Spleen (tissue), 11 donors: ENCODE data around the gene SLC6A7. TPM values are rescaled to one million over a fixed set of nuclear protein-coding genes. Genes with fewer than 3 reads are reported as not detected.

ENCODE experiments used
- DNase-seq: peaks from one replicate; pipeline ENCODE4 v3.0.0-alpha.2; 2020
- H3K27ac ChIP-seq, 8 donors: fragments of 200-600 bp; sonication (generic) in 7 of 8; 1 replicate in 4 of 8; 2 replicates in 4 of 8; pipeline versions ENCODE4 v1.5.0 to v1.8.0; 2016 to 2021; ENCODE audit warnings: inconsistent platforms in 4 of 8, mild to moderate bottlenecking in 4 of 8, moderate library complexity in 1 of 8
- H3K27me3 ChIP-seq, 7 donors: fragments of 200-600 bp; sonication (generic) in 6 of 7; replicated peaks in 1 of 7; 1 replicate in 4 of 7; 2 replicates in 3 of 7; pipeline versions ENCODE4 v1.5.0 to v1.8.0; 2016 to 2021; ENCODE audit warnings: inconsistent platforms in 3 of 7, mild to moderate bottlenecking in 1 of 7
- H3K36me3 ChIP-seq, 6 donors: fragments of 200-600 bp; sonication (generic) in 5 of 6; 1 replicate in 4 of 6; 2 replicates in 2 of 6; pipeline versions ENCODE4 v1.5.0 to v1.8.0; 2016 to 2021; ENCODE audit warnings: inconsistent platforms in 2 of 6
- H3K4me1 ChIP-seq, 6 donors: fragments of 200-600 bp; sonication (generic) in 5 of 6; 1 replicate in 3 of 6; 2 replicates in 3 of 6; pipeline versions ENCODE4 v1.5.0 to v1.8.0; 2016 to 2021; ENCODE audit warnings: inconsistent platforms in 3 of 6
- H3K4me3 ChIP-seq, 8 donors: fragments of 200-600 bp; sonication (generic) in 7 of 8; 1 replicate in 4 of 8; 2 replicates in 4 of 8; pipeline versions ENCODE4 v1.5.0 to v1.8.0; 2016 to 2021; ENCODE audit warnings: inconsistent platforms in 4 of 8, mild to moderate bottlenecking in 4 of 8, moderate library complexity in 2 of 8
- H3K9me3 ChIP-seq, 8 donors: fragments of 200-600 bp; sonication (generic) in 7 of 8; 1 replicate in 4 of 8; 2 replicates in 4 of 8; pipeline versions ENCODE4 v1.5.0 to v1.8.0; 2016 to 2021; ENCODE audit warnings: inconsistent platforms in 4 of 8
- CTCF ChIP-seq, 11 experiments: fragments of 200-600 bp in 7 of 11; fragments of 450-650 bp in 4 of 11; sonication (generic) in 4 of 11; IDR thresholded peaks in 8 of 11; conservative IDR thresholded peaks in 3 of 11; 1 replicate in 7 of 11; 2 replicates in 4 of 11; pipeline versions ENCODE4 v1.4.0 to v1.8.0; 2016 to 2021; ENCODE audit warnings: antibody characterized with exemption in 11 of 11, inconsistent platforms in 4 of 11, mild to moderate bottlenecking in 1 of 11
- POLR2A ChIP-seq, 3 donors: fragments of 450-650 bp; IDR thresholded peaks; one replicate each; pipeline ENCODE4 v1.5.1; 2017; ENCODE audit warnings: antibody characterized with exemption in 3 of 3, mild to moderate bottlenecking in 1 of 3
- POLR2AphosphoS5 ChIP-seq, 3 donors: sonication (generic); formaldehyde crosslinking; IDR thresholded peaks; one replicate each; pipeline ENCODE4 v1.5.1; 2017; ENCODE audit warnings: antibody characterized with exemption in 3 of 3
- WGBS, 5 donors: extraction: QIAGEN DNeasy Blood & Tissue Kit in 3 of 5; methylation state at CpG; one replicate each; pipeline versions ENCODE4 v1.1.5 to v1.1.7; 2013 to 2018; 5-methylcytosine and 5-hydroxymethylcytosine counted together
- intact Hi-C: fragments of 100-400 bp; cut with DNase I; formaldehyde crosslinking; loops from one replicate; pipeline ENCODE4 v1.15.0; 2023; ENCODE audit warnings: low total_unique reads
- polyA plus RNA-seq, 3 donors: library from polyadenylated mRNA; stranded (reverse); fragments of 200-250 nt; gene quantifications; one replicate each; pipeline ENCODE4 v1.2.1, GENCODE V29; 2013
- total RNA-seq, 7 donors: library from RNA; depleted of rRNA in 3 of 7; stranded (reverse); fragments of >200 nt in 3 of 7; fragmentation: NEBNext Ultra II Directional in 4 of 7; extraction: Animal tissue kit (Norgen Biotek cat#: 25700) in 4 of 7; gene quantifications; one replicate each; pipeline versions ENCODE4 v1.1.0 to v1.2.1, GENCODE V29; 2016 to 2021
- donor health status: healthy with polysubstance abuse.
- donor health status: DM: no; HTN: no; CAD: no; lungs with moderate emphysema.
- donor health status: DM: no; HTN: no; CAD: no.
- donor health status: Bipolar disorder and iron deficiency.
- donor health status: healthy.
- donor health status: DM: no; HTN: no; CAD: no.
- donor health status: DM: yes; HTN: yes; CAD: no.

SLC6A7 gene
- total and polyA plus RNA-seq, 10 donors: 0.03 to 0.10 TPM; not detected in 8

- intact Hi-C loops: no loop called here
- Histone ChIP-seq H3K36me3 (no peaks in the 10 kb centered on the region), H3K4me3 (no peak overlapping the region), H3K9me3 (no peaks in the 10 kb centered on the region), H3K27ac (no peak overlapping the region), H3K4me1 (peaks cover 0 to 7% (median 2%) of the 10 kb centered on the region in 6 donors), H3K27me3 (peaks cover 0 to 5% (median 0%) of the 10 kb centered on the region in 7 donors)
- DNase-seq: no peak
- 91 to 100% (median 91%) methylated on average over 3 of the region's 3 CpGs for WGBS, 5 donors
- TF ChIP-seq POLR2A (IDR thresholded peaks at IDR 0.05) (no peak), POLR2AphosphoS5 (IDR thresholded peaks at IDR 0.05) (no peak), CTCF (IDR thresholded peaks at IDR 0.05 in 8 of 11, conservative IDR thresholded peaks at IDR 0.05 in 3 of 11) (no peak)
These were observed 59.1 kb downstream of the SLC6A7 start for GRCh38 chr5:150248946-150249345.

- 73 to 93% (median 89%) methylated on average over 5 of the region's 5 CpGs for WGBS, 5 donors
- intact Hi-C loops: no loop called here
- no peak for DNase-seq
- peaks cover 0 to 7% (median 2%) of the 10 kb centered on the region in 6 donors for H3K4me1 ChIP-seq
- TF ChIP-seq POLR2A (IDR thresholded peaks at IDR 0.05): no peak
- no peak for TF ChIP-seq POLR2AphosphoS5 (IDR thresholded peaks at IDR 0.05)
- peaks cover 0 to 5% (median 0%) of the 10 kb centered on the region in 7 donors for H3K27me3 ChIP-seq
- H3K36me3 ChIP-seq: no peaks in the 10 kb centered on the region
- no peaks in the 10 kb centered on the region for H3K9me3 ChIP-seq
- H3K27ac ChIP-seq: no peak overlapping the region
- H3K4me3 ChIP-seq: no peak overlapping the region
These were observed 59.9 kb downstream of the SLC6A7 start for GRCh38 chr5:150249744-150250143.

GRCh38 chr5:150251504-150251903 is 61.6 kb downstream of the SLC6A7 start:
- intact Hi-C loops: no loop called here
- 88 to 93% (median 90%) methylated on average over 7 of the region's 7 CpGs for WGBS, 5 donors
- no peak for DNase-seq
- Histone ChIP-seq H3K4me1 (no peaks in the 10 kb centered on the region), H3K9me3 (no peaks in the 10 kb centered on the region), H3K4me3 (no peak overlapping the region), H3K36me3 (no peaks in the 10 kb centered on the region), H3K27me3 (no peaks in the 10 kb centered on the region), H3K27ac (no peak overlapping the region)
- no peak for TF ChIP-seq POLR2A (IDR thresholded peaks at IDR 0.05)
- TF ChIP-seq POLR2AphosphoS5 (IDR thresholded peaks at IDR 0.05): no peak
- no peak for TF ChIP-seq CTCF (IDR thresholded peaks at IDR 0.05 in 8 of 11, conservative IDR thresholded peaks at IDR 0.05 in 3 of 11)

GRCh38 chr5:150252489-150252888 is 62.6 kb downstream of the SLC6A7 start:
- no peaks in the 10 kb centered on the region for H3K27me3 ChIP-seq
- TF ChIP-seq POLR2A (IDR thresholded peaks at IDR 0.05): no peak
- TF ChIP-seq POLR2AphosphoS5 (IDR thresholded peaks at IDR 0.05): no peak
- TF ChIP-seq CTCF (IDR thresholded peaks at IDR 0.05 in 8 of 11, conservative IDR thresholded peaks at IDR 0.05 in 3 of 11): no peak
- WGBS, 5 donors: 84 to 91% (median 88%) methylated on average over 6 of the region's 6 CpGs

More at GRCh38 chr5:150252489-150252888, 62.6 kb downstream of the SLC6A7 start:
- Histone ChIP-seq H3K4me3 (no peak overlapping the region), H3K4me1 (no peaks in the 10 kb centered on the region), H3K27ac (no peak overlapping the region), H3K36me3 (no peaks in the 10 kb centered on the region), H3K9me3 (no peaks in the 10 kb centered on the region)
- intact Hi-C loops: no loop called here
- no peak for DNase-seq
